Fibroblast of the aortic adventitia (primary cell): ENCODE data around the gene MPP3. TPM values are rescaled to one million over a fixed set of nuclear protein-coding genes. Genes with fewer than 3 reads are reported as not detected.

Source experiments
- DNase-seq: peaks from one replicate; pipeline ENCODE4 v3.0.0-alpha.2; 2010; ENCODE audit warnings: low read depth
- H3K4me3 ChIP-seq: 2 replicates; pipeline ENCODE4 v1.5.1; 2011; ENCODE audit warnings: low read depth, mild to moderate bottlenecking, control low read depth, low read length, moderate library complexity
- total RNA-seq: library from RNA; depleted of rRNA; stranded (reverse); fragments of >200 nt; gene quantifications from 2 replicates; pipeline ENCODE4 v1.2.3, GENCODE V29; 2012; ENCODE audit warnings: low replicate concordance
- TF ChIP-seq, protein P1 (sequence below): IDR thresholded peaks from 2 replicates; pipeline ENCODE4 v1.5.1; 2011; ENCODE audit warnings: mild to moderate bottlenecking, low read length, control low read depth, inconsistent platforms; ENCODE audit not compliant: insufficient read depth

The MPP3 gene
- total RNA-seq, 1 donor: 9.6 TPM

DNA sequence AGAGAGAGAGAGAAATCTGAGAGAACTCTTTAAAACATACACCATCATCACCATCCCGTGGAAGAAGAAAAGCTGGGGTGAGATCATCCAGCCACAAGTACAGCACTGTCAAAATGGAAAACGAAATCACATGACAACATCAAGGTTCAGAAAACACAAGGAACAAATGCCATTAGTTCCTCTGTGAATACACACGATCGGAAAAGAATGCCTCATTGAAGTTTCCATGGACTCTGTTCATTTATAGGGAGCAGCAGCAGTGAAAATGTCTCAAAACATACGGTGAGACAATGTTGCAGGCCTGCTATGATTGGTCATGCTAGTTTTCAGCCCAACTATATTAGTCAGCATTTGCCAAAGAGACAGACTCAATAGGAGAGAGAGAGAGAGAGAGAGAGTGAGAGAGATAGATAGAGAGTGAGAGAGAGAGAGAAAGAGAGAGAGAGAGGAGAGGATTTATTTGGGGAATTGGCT is 48.3 kb downstream of the MPP3 start:
- H3K4me3 ChIP-seq: no peak overlapping the region
- DNase-seq: peak; percentile 79
- TF ChIP-seq, protein P1, sequence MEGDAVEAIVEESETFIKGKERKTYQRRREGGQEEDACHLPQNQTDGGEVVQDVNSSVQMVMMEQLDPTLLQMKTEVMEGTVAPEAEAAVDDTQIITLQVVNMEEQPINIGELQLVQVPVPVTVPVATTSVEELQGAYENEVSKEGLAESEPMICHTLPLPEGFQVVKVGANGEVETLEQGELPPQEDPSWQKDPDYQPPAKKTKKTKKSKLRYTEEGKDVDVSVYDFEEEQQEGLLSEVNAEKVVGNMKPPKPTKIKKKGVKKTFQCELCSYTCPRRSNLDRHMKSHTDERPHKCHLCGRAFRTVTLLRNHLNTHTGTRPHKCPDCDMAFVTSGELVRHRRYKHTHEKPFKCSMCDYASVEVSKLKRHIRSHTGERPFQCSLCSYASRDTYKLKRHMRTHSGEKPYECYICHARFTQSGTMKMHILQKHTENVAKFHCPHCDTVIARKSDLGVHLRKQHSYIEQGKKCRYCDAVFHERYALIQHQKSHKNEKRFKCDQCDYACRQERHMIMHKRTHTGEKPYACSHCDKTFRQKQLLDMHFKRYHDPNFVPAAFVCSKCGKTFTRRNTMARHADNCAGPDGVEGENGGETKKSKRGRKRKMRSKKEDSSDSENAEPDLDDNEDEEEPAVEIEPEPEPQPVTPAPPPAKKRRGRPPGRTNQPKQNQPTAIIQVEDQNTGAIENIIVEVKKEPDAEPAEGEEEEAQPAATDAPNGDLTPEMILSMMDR: no peak

GRCh38 chr17:43784068-43784467 is 48.9 kb downstream of the MPP3 start:
- no peak overlapping the region for H3K4me3 ChIP-seq
- peak; percentile 51 for DNase-seq
- TF ChIP-seq, protein P1: no peak

- TF ChIP-seq, protein P1: no peak
- no peak for DNase-seq
- no peak overlapping the region for H3K4me3 ChIP-seq
Observed at GRCh38 chr17:43782913-43783680, 49.8 kb downstream of the MPP3 start.

- peak within 1 kb of the TSS; percentile 91 for H3K4me3 ChIP-seq
- DNase-seq: no peak
- TF ChIP-seq, protein P1: no peak
Observed at GRCh38 chr17:43780135-43780534, 52.8 kb downstream of the MPP3 start, which contains the start of gene CFAP97D1. TSS of gene CFAP97D1 (plus strand) at chr17:43780435. CDS start at chr17:43780463, 28 bp downstream.

DNA sequence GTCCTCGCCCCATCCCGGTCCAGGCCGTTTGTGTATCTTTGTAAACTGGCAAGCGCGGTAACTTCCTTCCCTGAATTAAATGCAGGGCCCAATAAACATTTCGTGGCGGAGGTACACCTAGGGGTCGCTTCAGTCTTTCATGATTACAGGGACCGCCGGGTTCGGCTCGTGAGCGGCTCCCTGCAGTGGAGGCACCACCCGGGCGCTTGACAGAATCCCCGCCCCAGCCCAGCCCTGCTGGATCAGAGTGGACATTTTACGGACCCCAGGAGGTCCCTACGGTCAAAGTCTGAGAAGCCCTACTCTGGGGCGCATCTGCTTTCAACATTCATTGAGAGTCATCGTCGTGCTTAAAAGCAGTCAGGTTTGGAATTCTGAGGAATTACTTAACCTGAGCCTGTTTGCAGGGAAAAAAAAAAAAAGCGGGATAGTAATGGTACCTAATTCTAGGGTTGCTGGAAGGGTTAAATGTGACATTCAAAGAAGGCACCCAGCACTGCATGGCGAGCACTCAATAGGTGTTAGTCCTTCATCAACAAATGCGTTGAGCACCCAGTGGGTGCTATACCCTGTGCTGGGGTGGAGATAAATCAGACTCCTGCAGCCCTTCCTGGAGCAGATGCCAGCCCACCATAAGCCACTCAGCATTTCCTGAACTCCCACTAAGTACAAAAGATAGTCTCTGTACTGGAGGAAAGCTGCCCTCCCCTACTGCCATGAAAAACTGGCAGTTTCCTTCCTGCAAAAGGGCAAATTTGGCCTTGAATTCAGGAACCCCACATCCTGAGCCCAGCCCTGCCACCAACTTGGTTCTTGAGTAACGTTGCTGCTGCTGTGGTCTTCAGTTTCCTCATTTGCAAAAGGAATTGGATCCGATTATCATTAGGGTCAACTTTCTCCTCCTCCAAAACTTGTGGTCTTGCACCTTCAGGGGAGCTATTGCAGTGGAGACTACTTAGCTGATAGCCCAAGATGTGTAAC is 53.5 kb downstream of the MPP3 start:
- H3K4me3 ChIP-seq: peak overlapping the region; percentile 91
- TF ChIP-seq, protein P1: peak; percentile 2
- no peak for DNase-seq

DNA sequence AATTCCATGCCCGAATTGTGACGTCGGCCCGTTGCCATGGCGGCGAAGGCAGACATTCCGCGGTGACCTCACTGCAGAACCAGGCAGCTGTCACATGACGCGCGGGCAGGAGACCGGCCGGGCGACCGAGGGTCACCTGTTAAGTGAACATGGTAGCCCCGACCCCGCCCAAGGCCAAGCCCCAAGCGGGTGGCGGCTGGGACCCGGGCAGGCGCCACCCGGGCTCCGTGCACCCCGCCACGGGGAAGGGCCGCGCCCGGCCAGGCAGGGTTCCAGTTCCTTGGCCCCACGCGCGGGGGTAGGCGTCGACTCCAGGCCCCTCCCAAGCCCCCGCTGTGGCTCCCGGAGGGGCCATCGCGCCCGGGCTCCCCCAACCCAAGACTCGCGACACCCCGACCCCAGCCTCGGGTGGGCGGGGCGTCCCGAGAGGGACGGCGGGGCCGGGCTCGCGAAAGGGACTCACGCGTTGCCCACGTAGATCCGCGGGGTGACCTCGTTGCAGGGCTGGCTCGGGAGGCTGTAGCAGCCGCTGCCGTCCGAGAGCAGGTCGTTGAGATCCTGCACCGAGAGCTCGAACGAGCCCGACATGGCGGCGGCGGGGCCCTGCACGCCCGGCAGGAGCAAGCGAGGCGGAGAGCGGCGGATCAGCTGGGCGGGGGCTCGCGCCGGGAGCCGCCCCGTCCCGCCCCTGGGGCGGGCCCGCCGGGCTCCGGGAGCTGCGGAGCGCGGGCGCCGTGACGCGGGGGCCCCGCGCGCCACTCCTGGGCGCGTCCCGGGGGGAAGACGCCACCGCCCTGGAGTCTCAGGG is 54.4 kb downstream of the MPP3 start, which contains the start of gene DUSP3:
DUSP3 (minus strand) TSS at position 641 of the 808 bp plus-strand sequence; CDS start at position 588, 53 bp downstream.
- TF ChIP-seq, protein P1: no peak
- peak within 1 kb of the TSS; percentile 91 for H3K4me3 ChIP-seq
- DNase-seq: peak; percentile 89
